K562 (cell line): Measurements from ENCODE around the gene TRAF7.
"Not testable (repeated sequence)": the region's sequence is repeated elsewhere in the genome, so short reads cannot be mapped to it uniquely, and the experiment has no call there.

Experiments used
- ATF6 ChIP-seq: sonication (generic); formaldehyde crosslinking; IDR thresholded peaks from 2 replicates; pipeline ENCODE4 v1.4.0; 2020; ENCODE audit warnings: mild to moderate bottlenecking, missing genetic modification reagents
- BCL6 ChIP-seq: fragments of 250-450 bp; sonication (Bioruptor Pico); IDR thresholded peaks from 2 replicates; pipeline ENCODE4 v1.4.0; 2020
- ETV6 ChIP-seq, 3 experiments: fragments of 150-350 bp in 1 of 3; sonication (generic) in 1 of 3; formaldehyde crosslinking in 1 of 3; IDR thresholded peaks; 2 replicates each; pipeline versions ENCODE4 v1.6.1 to v1.8.0; 2014 to 2022; ENCODE audit warnings: borderline replicate concordance in 2 of 3, low read depth in 2 of 3, antibody characterized with exemption in 1 of 3, low read length in 1 of 3, mild to moderate bottlenecking in 1 of 3, missing genetic modification reagents in 1 of 3
- MCM3 ChIP-seq: fragments of 450-650 bp; IDR thresholded peaks from 2 replicates; pipeline ENCODE4 v1.6.1; 2016
- NR3C1 ChIP-seq: sonication (generic); formaldehyde crosslinking; IDR thresholded peaks from 2 replicates; pipeline ENCODE4 v1.8.1; 2022; ENCODE audit warnings: missing genetic modification reagents
- POLR2A ChIP-seq: fragments of 450-650 bp; conservative IDR thresholded peaks from 2 replicates; pipeline ENCODE4 v1.6.1; 2016
- PRMT5 ChIP-seq: sonication (generic); formaldehyde crosslinking; IDR thresholded peaks from 2 replicates; pipeline ENCODE4 v1.5.0; 2020; ENCODE audit warnings: missing genetic modification reagents
- REST ChIP-seq, 2 experiments: fragments of 450-650 bp; formaldehyde crosslinking in 1 of 2; IDR thresholded peaks; 2 replicates each; pipeline versions ENCODE4 v1.4.0 to v1.6.1; 2014 to 2020; ENCODE audit warnings: mild to moderate bottlenecking in 2 of 2, borderline replicate concordance in 1 of 2, low read depth in 1 of 2
- TFAM ChIP-seq: fragments of 250-450 bp; sonication (Bioruptor Pico); conservative IDR thresholded peaks from 2 replicates; pipeline ENCODE4 v1.5.0; 2021; ENCODE audit warnings: mild to moderate bottlenecking, moderate library complexity
- ZEB2 ChIP-seq: fragments of 450-650 bp; IDR thresholded peaks from 2 replicates; pipeline ENCODE4 v1.6.1; 2016
- ZNF586 ChIP-seq: fragments of 450-650 bp; formaldehyde crosslinking; conservative IDR thresholded peaks from 2 replicates; pipeline ENCODE4 v1.4.0; 2020; ENCODE audit warnings: mild to moderate bottlenecking, moderate library complexity
- TF ChIP-seq, protein P1 (sequence below), 3 experiments: IDR thresholded peaks in 2 of 3; conservative IDR thresholded peaks in 1 of 3; 2 replicates each; pipeline ENCODE4 v1.5.1; 2011 to 2012; ENCODE audit warnings: low read length in 3 of 3, mild to moderate bottlenecking in 3 of 3, control low read depth in 2 of 3, improper control_type of control experiment in 1 of 3, inconsistent platforms in 1 of 3, low read depth in 1 of 3, mixed read lengths in 1 of 3, moderate library complexity in 1 of 3; ENCODE audit not compliant: insufficient read depth in 2 of 3

- not testable (repeated sequence) for TF ChIP-seq ZNF586 (CRISPR knock-in tag); POLR2A; ETV6 (IDR thresholded peaks at IDR 0.05; ENCODE audit: borderline replicate concordance in 1 of 2, low read depth in 2 of 2, low read length in 1 of 2); ETV6 (CRISPR knock-in tag; IDR thresholded peaks at IDR 0.05; ENCODE audit: borderline replicate concordance); NR3C1; PRMT5 (CRISPR knock-in tag); MCM3; REST (IDR thresholded peaks at IDR 0.05; ENCODE audit: borderline replicate concordance); REST (CRISPR knock-in tag; IDR thresholded peaks at IDR 0.05; ENCODE audit: low read depth); ATF6 (CRISPR knock-in tag); TFAM; BCL6; ZEB2
- TF ChIP-seq, protein P1, sequence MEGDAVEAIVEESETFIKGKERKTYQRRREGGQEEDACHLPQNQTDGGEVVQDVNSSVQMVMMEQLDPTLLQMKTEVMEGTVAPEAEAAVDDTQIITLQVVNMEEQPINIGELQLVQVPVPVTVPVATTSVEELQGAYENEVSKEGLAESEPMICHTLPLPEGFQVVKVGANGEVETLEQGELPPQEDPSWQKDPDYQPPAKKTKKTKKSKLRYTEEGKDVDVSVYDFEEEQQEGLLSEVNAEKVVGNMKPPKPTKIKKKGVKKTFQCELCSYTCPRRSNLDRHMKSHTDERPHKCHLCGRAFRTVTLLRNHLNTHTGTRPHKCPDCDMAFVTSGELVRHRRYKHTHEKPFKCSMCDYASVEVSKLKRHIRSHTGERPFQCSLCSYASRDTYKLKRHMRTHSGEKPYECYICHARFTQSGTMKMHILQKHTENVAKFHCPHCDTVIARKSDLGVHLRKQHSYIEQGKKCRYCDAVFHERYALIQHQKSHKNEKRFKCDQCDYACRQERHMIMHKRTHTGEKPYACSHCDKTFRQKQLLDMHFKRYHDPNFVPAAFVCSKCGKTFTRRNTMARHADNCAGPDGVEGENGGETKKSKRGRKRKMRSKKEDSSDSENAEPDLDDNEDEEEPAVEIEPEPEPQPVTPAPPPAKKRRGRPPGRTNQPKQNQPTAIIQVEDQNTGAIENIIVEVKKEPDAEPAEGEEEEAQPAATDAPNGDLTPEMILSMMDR (IDR thresholded peaks at IDR 0.05 in 2 of 3, conservative IDR thresholded peaks at IDR 0.05 in 1 of 3; ENCODE audit: insufficient read depth in 2 of 3, low read depth in 1 of 3, low read length in 3 of 3), result not testable (repeated sequence)
Measured at GRCh38 chr16:2126928-2127556, 28.5 kb upstream of the TRAF7 start.
